Measurements from ENCODE around the gene FHL3. TPM values are rescaled to one million over a fixed set of nuclear protein-coding genes. Genes with fewer than 3 reads are reported as not detected.
A peak's percentile ranks its signal among the peaks of the same experiment; 100 is the strongest.

FHL3 gene
- total RNA-seq, 2 donors from 2014 or later: 7.3 to 7.8 TPM

- H3K4me3 ChIP-seq: no peak overlapping the region
- TF ChIP-seq POLR2A (IDR thresholded peaks at IDR 0.05): no peak
- no peak for TF ChIP-seq CTCF (IDR thresholded peaks at IDR 0.05)
- WGBS, 2 donors: 67 to 69% methylated on average over 1 to 2 of the region's 2 CpGs
- no peak for ATAC-seq
- H3K4me1 ChIP-seq: peaks cover 31% of the 10 kb centered on the region
- intact Hi-C loops (cut with DNase I): no loop called here
- peaks cover 0 to 16% of the 10 kb centered on the region in 2 donors for H3K36me3 ChIP-seq (replicated peaks in 1 of 2; ENCODE audit: insufficient read depth in 1 of 2, low read depth in 2 of 2)
- no peaks in the 10 kb centered on the region for H3K27me3 ChIP-seq
- no peak for DNase-seq
- H3K9me3 ChIP-seq: no peaks in the 10 kb centered on the region
- no peak overlapping the region for H3K27ac ChIP-seq
Measured at GRCh38 chr1:38028671-38029070, 23.4 kb upstream of the FHL3 start.

GRCh38 chr1:38028105-38028591 is 22.8 kb upstream of the FHL3 start:
- TF ChIP-seq POLR2A (IDR thresholded peaks at IDR 0.05) (no peak), CTCF (IDR thresholded peaks at IDR 0.05) (no peak)
- DNase-seq (no peak), ATAC-seq (no peak)
- Histone ChIP-seq H3K36me3 (replicated peaks in 1 of 2; ENCODE audit: insufficient read depth in 1 of 2, low read depth in 2 of 2) (peaks cover 0 to 20% of the 10 kb centered on the region in 2 donors), H3K4me1 (peaks cover 31% of the 10 kb centered on the region), H3K27me3 (no peaks in the 10 kb centered on the region), H3K27ac (no peak overlapping the region), H3K4me3 (no peak overlapping the region), H3K9me3 (no peaks in the 10 kb centered on the region)
- WGBS, 2 donors: 61 to 68% methylated on average over 3 of the region's 3 CpGs
- intact Hi-C loops (cut with DNase I): no loop called here

- intact Hi-C loops (cut with DNase I): no loop called here
- TF ChIP-seq POLR2A (IDR thresholded peaks at IDR 0.05) (no peak), CTCF (IDR thresholded peaks at IDR 0.05) (no peak)
- no peak for DNase-seq
- no peak overlapping the region for H3K4me3 ChIP-seq
- 77 to 84% methylated on average over 10 to 19 of the region's 19 CpGs for WGBS, 2 donors
- H3K36me3 ChIP-seq (replicated peaks in 1 of 2; ENCODE audit: insufficient read depth in 1 of 2, low read depth in 2 of 2): peaks cover 0 to 24% of the 10 kb centered on the region in 2 donors
- no peak for ATAC-seq
- no peak overlapping the region for H3K27ac ChIP-seq
- H3K4me1 ChIP-seq: peaks cover 31% of the 10 kb centered on the region
- H3K9me3 ChIP-seq: no peaks in the 10 kb centered on the region
- no peaks in the 10 kb centered on the region for H3K27me3 ChIP-seq
Measured at GRCh38 chr1:38027201-38028104, 22.1 kb upstream of the FHL3 start.

- WGBS, 2 donors: 70 to 75% methylated on average over 7 to 8 of the region's 8 CpGs
- peaks cover 0 to 29% of the 10 kb centered on the region in 2 donors for H3K36me3 ChIP-seq (replicated peaks in 1 of 2; ENCODE audit: insufficient read depth in 1 of 2, low read depth in 2 of 2)
- intact Hi-C loops (cut with DNase I): no loop called here
Measured at GRCh38 chr1:38026592-38027200, 21.4 kb upstream of the FHL3 start.

More at GRCh38 chr1:38026592-38027200, 21.4 kb upstream of the FHL3 start:
- no peaks in the 10 kb centered on the region for H3K9me3 ChIP-seq
- ATAC-seq (no peak), DNase-seq (peak; percentile 62 to 74 (median 66))
- TF ChIP-seq POLR2A (IDR thresholded peaks at IDR 0.05) (no peak), CTCF (IDR thresholded peaks at IDR 0.05) (peak; percentile 47 to 75 (median 66))
- H3K4me1 ChIP-seq: peaks cover 31% of the 10 kb centered on the region
- H3K27me3 ChIP-seq: no peaks in the 10 kb centered on the region
- H3K4me3 ChIP-seq: no peak overlapping the region
- H3K27ac ChIP-seq: no peak overlapping the region

Data from body of pancreas (tissue), 4 donors.